Measurements from ENCODE around the gene SLFN12L.

- TF ChIP-seq CTCF (IDR thresholded peaks at IDR 0.05 in 4 of 5, conservative IDR thresholded peaks at IDR 0.05 in 1 of 5), result no peak
- TF ChIP-seq POLR2A (IDR thresholded peaks at IDR 0.05), result no peak
Observed at GRCh38 chr17:35537601-35538141, at the start of gene SLFN12L.
